K562 (cell line): Measurements from ENCODE around the gene FAM167B. TPM values are rescaled to one million over a fixed set of nuclear protein-coding genes. Genes with fewer than 3 reads are reported as not detected.

ENCODE experiments used
- ATAC-seq: fragments of 200-7000 bp; cut with Tn5 transposase; 3 replicates; pipeline ENCODE4 v1.9.1; 2020; ENCODE audit warnings: moderate library complexity
- BruUV-seq: library from RNA; stranded (reverse); fragments of 400-500 nt; replicated peaks from 2 replicates; lab custom pipeline; 2021; lab: Mats Ljungman, UMichigan
- CTCF ChIA-PET: fragments of 300-600 bp; formaldehyde crosslinking; extraction: SDS; loops from one replicate; lab custom pipeline; 2021; ENCODE audit warnings: low intra/inter-chr PET ratio; lab: Yijun Ruan, JAX
- POLR2A ChIA-PET: fragments of 300-600, 350-650 bp; sonication (Branson Sonifier 250); formaldehyde crosslinking; extraction: SDS; loops from one replicate; lab custom pipeline; 2021; ENCODE audit warnings: antibody characterized with exemption, inconsistent platforms; lab: Yijun Ruan, JAX
- DNase-seq, 4 experiments: peaks; one replicate each; pipeline versions ENCODE4 v3.0.0 to v3.0.0-alpha.2; 2011 to 2018; ENCODE audit warnings: low spot score in 3 of 4, mixed read lengths in 3 of 4; ENCODE audit errors: extremely low read depth in 1 of 4
- FAIRE-seq: peaks from 2 replicates; lab custom pipeline; 2011; peaks lifted over from hg19 to GRCh38; lab: Jason Lieb, UNC
- H2AFZ ChIP-seq: 2 replicates; pipeline ENCODE4 v1.6.0; 2011; ENCODE audit warnings: low read depth, low read length, control low read depth, inconsistent platforms
- H3K27ac ChIP-seq: fragments of 200-600 bp; 3 replicates; pipeline ENCODE4 v1.8.0; 2011; ENCODE audit warnings: low read depth, mild to moderate bottlenecking, control low read depth, inconsistent platforms, low read length, moderate library complexity, mixed read lengths; ENCODE audit errors: extremely low read depth
- H3K27me3 ChIP-seq, 2 experiments: fragments of 300-600 bp in 1 of 2; 2 replicates in 1 of 2; 3 replicates in 1 of 2; pipeline versions ENCODE4 v1.6.0 to v1.8.0; 2011; ENCODE audit warnings: inconsistent platforms in 2 of 2, low read length in 2 of 2, mild to moderate bottlenecking in 1 of 2, mixed read lengths in 1 of 2, moderate library complexity in 1 of 2; ENCODE audit not compliant: control insufficient read depth in 2 of 2, insufficient read depth in 2 of 2
- H3K36me3 ChIP-seq: fragments of 300-600 bp; 3 replicates; pipeline ENCODE4 v1.8.0; 2011; ENCODE audit warnings: mild to moderate bottlenecking, low read length, inconsistent platforms; ENCODE audit not compliant: control insufficient read depth, insufficient read depth
- H3K4me1 ChIP-seq, 2 experiments: fragments of 200-600 bp in 1 of 2; replicated peaks in 1 of 2; 2 replicates in 1 of 2; 3 replicates in 1 of 2; pipeline versions ENCODE4 v1.5.1 to v1.8.0; 2011; ENCODE audit warnings: inconsistent platforms in 2 of 2, low read length in 2 of 2, mild to moderate bottlenecking in 1 of 2, mixed read lengths in 1 of 2, moderate library complexity in 1 of 2; ENCODE audit not compliant: control insufficient read depth in 2 of 2, insufficient read depth in 2 of 2
- H3K4me2 ChIP-seq: 2 replicates; pipeline ENCODE4 v1.6.1; 2011; ENCODE audit warnings: low read length, control low read depth, inconsistent platforms, mixed read lengths; ENCODE audit not compliant: insufficient read depth
- H3K4me3 ChIP-seq: fragments of 200-600 bp; sonication (generic), shearing (Covaris generic); 2 replicates; pipeline ENCODE4 v1.5.1; 2016; ENCODE audit warnings: control low read depth, inconsistent platforms
- H3K79me2 ChIP-seq: fragments of 200-600 bp; 3 replicates; pipeline ENCODE4 v1.8.0; 2011; ENCODE audit warnings: low read length, inconsistent platforms; ENCODE audit not compliant: control insufficient read depth, insufficient read depth
- H3K9ac ChIP-seq, 2 experiments: 2 replicates each; pipeline versions ENCODE4 v1.6.0 to v1.6.1; 2011; ENCODE audit warnings: low read depth in 2 of 2, low read length in 2 of 2, control low read depth in 1 of 2, inconsistent platforms in 1 of 2, mild to moderate bottlenecking in 1 of 2, mixed read lengths in 1 of 2; ENCODE audit not compliant: insufficient read depth in 1 of 2
- H3K9me1 ChIP-seq: one replicate; pipeline ENCODE4 v1.6.0; 2011; ENCODE audit warnings: inconsistent platforms, mild to moderate bottlenecking, low read length, moderate library complexity; ENCODE audit not compliant: control insufficient read depth, insufficient read depth
- H3K9me3 ChIP-seq: replicated peaks from 2 replicates; pipeline ENCODE4 v1.5.1; 2011; ENCODE audit warnings: low read depth, low read length, inconsistent platforms; ENCODE audit not compliant: control insufficient read depth, insufficient read depth
- H4K20me1 ChIP-seq: replicated peaks from 2 replicates; pipeline ENCODE4 v1.6.1; 2011; ENCODE audit warnings: low read length, inconsistent platforms, mixed read lengths; ENCODE audit not compliant: control insufficient read depth, insufficient read depth
- CBFA2T2 ChIP-seq: fragments of 450-650 bp; conservative IDR thresholded peaks from 2 replicates; pipeline ENCODE4 v1.6.1; 2017; ENCODE audit warnings: mild to moderate bottlenecking
- CBFA2T3 ChIP-seq: fragments of 450-650 bp; IDR thresholded peaks from 2 replicates; pipeline ENCODE4 v1.6.1; 2017
- CEBPB ChIP-seq: fragments of 450-650 bp; IDR thresholded peaks from 2 replicates; pipeline ENCODE4 v1.6.1; 2016; ENCODE audit warnings: missing genetic modification characterization, missing compliant biosample characterization
- CREM ChIP-seq: IDR thresholded peaks from 2 replicates; pipeline ENCODE4 v1.6.1; 2014; ENCODE audit warnings: antibody characterized with exemption, low read depth
- PTRF ChIP-seq: fragments of 450-650 bp; IDR thresholded peaks from 2 replicates; pipeline ENCODE4 v1.6.1; 2016; ENCODE audit warnings: mild to moderate bottlenecking, missing genetic modification characterization, missing compliant biosample characterization
- WGBS: fragments of 100-300 bp; shearing (Covaris generic); methylation state at CpG from one replicate; pipeline ENCODE4 v1.1.6; 2016; ENCODE audit warnings: low coverage, mixed read lengths; ENCODE audit not compliant: insufficient coverage; ENCODE audit errors: missing lambda C conversion rate; 5-methylcytosine and 5-hydroxymethylcytosine counted together
- in situ Hi-C: fragments of 300-500 bp; cut with MboI; formaldehyde crosslinking; loops from 4 replicates; pipeline ENCODE4 v1.15.0; 2018; ENCODE audit warnings: inconsistent platforms, mixed read lengths
- intact Hi-C: fragments of 100-400 bp; cut with micrococcal nuclease; formaldehyde crosslinking; loops from 2 replicates; pipeline ENCODE4 v1.14.2; 2022
- polyA plus RNA-seq, 8 experiments: library from polyadenylated mRNA; depleted of rRNA in 4 of 8; stranded (reverse) in 5 of 8; unstranded in 3 of 8; fragments of >200 nt; fragmentation: Nextera tagmentation in 2 of 8; fragmentation: Illumina TruSeq in 1 of 8; extraction: Ambion mirVana in 2 of 8; extraction: Trizol in 1 of 8; gene quantifications; 2 replicates each; pipeline versions ENCODE4 v1.2.1 to v1.2.3, GENCODE V29; 2011 to 2014; ENCODE audit warnings: inconsistent platforms in 1 of 8, missing spikeins in 1 of 8
- total RNA-seq, 7 experiments: library from RNA; depleted of rRNA in 6 of 7; stranded (reverse); fragments of >200 nt in 6 of 7; fragmentation: Illumina TruSeq in 2 of 7; extraction: Trizol in 2 of 7; gene quantifications; 2 replicates each; pipeline versions ENCODE4 v1.2.1 to v1.2.3, GENCODE V29; 2011 to 2021; ENCODE audit warnings: low replicate concordance in 1 of 7
- TF ChIP-seq, protein P1 (sequence below): IDR thresholded peaks from 3 replicates; pipeline ENCODE4 v1.6.1; 2011; ENCODE audit warnings: borderline replicate concordance, mild to moderate bottlenecking; ENCODE audit not compliant: insufficient read length, insufficient read depth
- TF ChIP-seq, protein P2 (sequence below): fragments of 450-650 bp; formaldehyde crosslinking; IDR thresholded peaks from 2 replicates; pipeline ENCODE4 v1.4.0; 2022; ENCODE audit warnings: missing genetic modification characterization
- TF ChIP-seq, protein P3 (sequence below): sonication (generic); formaldehyde crosslinking; IDR thresholded peaks from 2 replicates; pipeline ENCODE4 v1.9.0; 2022; ENCODE audit warnings: mild to moderate bottlenecking, missing genetic modification reagents

Gene FAM167B
- total and polyA plus RNA-seq, 9 of the 15 experiments (the other 6 are each of a cell fraction or from before 2014, with no cell fraction given), result not detected

DNA sequence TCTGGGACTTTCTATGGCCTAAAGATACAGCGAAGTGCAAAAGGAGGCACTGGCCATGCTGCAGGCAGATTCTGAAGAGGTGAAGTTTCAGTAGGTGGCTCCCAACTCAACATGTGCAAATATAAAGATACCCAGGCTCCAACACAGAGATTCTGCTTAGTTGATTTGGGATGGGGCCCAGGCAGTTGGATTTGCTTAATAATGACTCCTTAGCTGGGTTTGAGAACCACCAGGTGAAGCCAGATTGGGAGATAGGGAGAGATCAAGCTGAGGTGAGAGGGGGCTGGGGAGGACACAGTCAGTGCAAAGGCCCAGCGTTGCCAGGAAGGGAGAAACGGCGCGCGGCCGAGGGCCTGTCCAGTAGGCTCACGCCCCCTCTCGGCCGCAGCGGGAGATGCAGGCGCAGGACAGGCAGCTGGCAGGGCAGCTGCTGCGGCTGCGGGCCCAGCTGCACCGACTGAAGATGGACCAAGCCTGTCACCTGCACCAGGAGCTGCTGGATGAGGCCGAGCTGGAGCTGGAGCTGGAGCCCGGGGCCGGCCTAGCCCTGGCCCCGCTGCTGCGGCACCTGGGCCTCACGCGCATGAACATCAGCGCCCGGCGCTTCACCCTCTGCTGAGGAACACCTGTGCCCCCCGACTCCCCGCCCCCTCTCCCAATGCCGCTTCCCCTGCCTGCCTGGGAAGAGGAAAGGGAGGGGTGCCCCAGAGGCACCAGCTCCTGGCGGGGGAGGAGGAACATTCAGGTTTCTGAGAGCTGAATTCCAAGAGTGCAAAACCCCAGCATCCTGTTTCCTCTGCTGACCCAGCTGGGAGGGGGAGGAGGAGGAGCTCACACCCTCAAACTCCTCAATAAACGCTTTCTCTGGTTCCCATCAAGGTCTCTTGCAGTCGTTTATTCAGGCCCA lies 1.2 kb downstream of the FAM167B start (continued):
- TF ChIP-seq, protein P1, sequence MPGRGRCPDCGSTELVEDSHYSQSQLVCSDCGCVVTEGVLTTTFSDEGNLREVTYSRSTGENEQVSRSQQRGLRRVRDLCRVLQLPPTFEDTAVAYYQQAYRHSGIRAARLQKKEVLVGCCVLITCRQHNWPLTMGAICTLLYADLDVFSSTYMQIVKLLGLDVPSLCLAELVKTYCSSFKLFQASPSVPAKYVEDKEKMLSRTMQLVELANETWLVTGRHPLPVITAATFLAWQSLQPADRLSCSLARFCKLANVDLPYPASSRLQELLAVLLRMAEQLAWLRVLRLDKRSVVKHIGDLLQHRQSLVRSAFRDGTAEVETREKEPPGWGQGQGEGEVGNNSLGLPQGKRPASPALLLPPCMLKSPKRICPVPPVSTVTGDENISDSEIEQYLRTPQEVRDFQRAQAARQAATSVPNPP, result no peak
- TF ChIP-seq CEBPB (tag) (no peak), PTRF (no peak)

DNA sequence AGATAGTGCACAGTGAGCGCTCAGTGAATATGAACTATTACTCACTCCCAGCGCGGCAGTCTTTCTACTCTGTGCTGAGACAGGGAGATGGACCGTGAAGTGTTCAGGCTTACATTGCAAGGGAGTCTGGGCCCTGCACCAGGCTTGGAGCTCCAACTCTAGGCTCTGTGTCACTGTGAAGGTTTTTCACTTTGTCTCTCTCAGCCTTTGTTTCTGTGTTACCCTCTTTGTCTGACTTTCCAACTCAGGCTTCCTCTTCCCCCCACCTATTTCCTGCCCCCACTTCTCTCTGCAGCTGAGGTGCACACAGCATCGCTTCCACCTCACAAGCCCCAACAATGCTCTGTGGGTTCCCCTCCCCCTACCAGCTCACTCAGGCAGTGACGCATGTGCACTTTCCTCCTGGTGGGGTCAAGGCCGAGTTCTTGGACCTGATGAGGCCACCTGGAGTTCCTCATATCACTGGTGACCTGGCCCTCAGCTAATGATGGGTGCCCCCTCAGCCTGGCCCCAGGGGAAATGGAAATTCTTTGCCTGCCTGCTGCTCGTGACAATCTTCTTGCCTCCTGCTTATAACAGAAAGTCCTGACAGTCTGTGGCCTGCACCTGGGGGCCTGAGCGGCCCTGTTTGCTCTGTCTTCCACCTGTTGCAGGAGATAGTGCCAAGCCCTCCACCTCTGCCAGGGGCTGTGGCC lies 3.0 kb downstream of the FAM167B start:
- Histone ChIP-seq H3K79me2 (no peaks in the 10 kb centered on the region), H2AFZ (peak overlapping the region; percentile 65), H3K27me3 (no peaks in the 10 kb centered on the region), H3K9me3 (no peaks in the 10 kb centered on the region), H3K9ac (peak overlapping the region in 1 of 2 experiments; percentile 49; a peak in 2 of 4 replicates), H3K4me1 (peaks cover 27 to 33% of the 10 kb centered on the region in 2 experiments; a peak in 4 of 5 replicates), H4K20me1 (no peaks in the 10 kb centered on the region), H3K36me3 (no peaks in the 10 kb centered on the region), H3K4me2 (no peak overlapping the region), H3K9me1 (no peaks in the 10 kb centered on the region), H3K4me3 (no peak overlapping the region), H3K27ac (no peak overlapping the region)
- peak in 3 of 4 experiments; percentile 51 to 60 (median 56) for DNase-seq
- no TSS peak for BruUV-seq
- ATAC-seq, result peak; percentile 8; the same call in 2 of the 3 replicates
- ChIA-PET CTCF (no interaction called here), POLR2A (interaction anchor here (0.6 to 2.0 kb wide), 4 partner anchors 8 to 553 kb away, joined by 3 to 6 read pairs (median 4); no protein-coding TSS in a partner anchor)
- intact Hi-C loops (loop anchor here (5.0 kb wide), 1 partner anchor 43 kb away; the partner anchor contains the start of genes DCDC2B and IQCC), in situ Hi-C loops (no loop called here)
- TF ChIP-seq, protein P2, sequence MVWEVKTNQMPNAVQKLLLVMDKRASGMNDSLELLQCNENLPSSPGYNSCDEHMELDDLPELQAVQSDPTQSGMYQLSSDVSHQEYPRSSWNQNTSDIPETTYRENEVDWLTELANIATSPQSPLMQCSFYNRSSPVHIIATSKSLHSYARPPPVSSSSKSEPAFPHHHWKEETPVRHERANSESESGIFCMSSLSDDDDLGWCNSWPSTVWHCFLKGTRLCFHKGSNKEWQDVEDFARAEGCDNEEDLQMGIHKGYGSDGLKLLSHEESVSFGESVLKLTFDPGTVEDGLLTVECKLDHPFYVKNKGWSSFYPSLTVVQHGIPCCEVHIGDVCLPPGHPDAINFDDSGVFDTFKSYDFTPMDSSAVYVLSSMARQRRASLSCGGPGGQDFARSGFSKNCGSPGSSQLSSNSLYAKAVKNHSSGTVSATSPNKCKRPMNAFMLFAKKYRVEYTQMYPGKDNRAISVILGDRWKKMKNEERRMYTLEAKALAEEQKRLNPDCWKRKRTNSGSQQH, result no peak
- TF ChIP-seq, protein P3, sequence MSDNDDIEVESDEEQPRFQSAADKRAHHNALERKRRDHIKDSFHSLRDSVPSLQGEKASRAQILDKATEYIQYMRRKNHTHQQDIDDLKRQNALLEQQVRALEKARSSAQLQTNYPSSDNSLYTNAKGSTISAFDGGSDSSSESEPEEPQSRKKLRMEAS (CRISPR knock-in tag), result 0 out of 2 replicates have a peak, but pooled peaks have one; percentile 38
- TF ChIP-seq CBFA2T3 (0 out of 2 replicates have a peak, but pooled peaks have one; percentile 23), CREM (peak; percentile 51; the same call in 1 of the 2 replicates), CBFA2T2 (0 out of 2 replicates have a peak, but pooled peaks have one; percentile 10)
- FAIRE-seq, result no peak
- WGBS, result 37% methylated on average over 9 of the region's 9 CpGs
